Activated CD4-positive, alpha-beta T cell treated with anti-CD3 and anti-CD28 coated beads, Interleukin-2, amount 50 U/mL, for 1 hour (primary cell): ENCODE data around the gene VAMP2.
A peak's percentile ranks its signal among the peaks of the same experiment; 100 is the strongest.
"Not testable (repeated sequence)": the region's sequence is repeated elsewhere in the genome, so short reads cannot be mapped to it uniquely, and the experiment has no call there.

Experiments used
- DNase-seq: peaks from one replicate; pipeline ENCODE4 v3.0.0-alpha.2; 2020

VAMP2 gene

DNA sequence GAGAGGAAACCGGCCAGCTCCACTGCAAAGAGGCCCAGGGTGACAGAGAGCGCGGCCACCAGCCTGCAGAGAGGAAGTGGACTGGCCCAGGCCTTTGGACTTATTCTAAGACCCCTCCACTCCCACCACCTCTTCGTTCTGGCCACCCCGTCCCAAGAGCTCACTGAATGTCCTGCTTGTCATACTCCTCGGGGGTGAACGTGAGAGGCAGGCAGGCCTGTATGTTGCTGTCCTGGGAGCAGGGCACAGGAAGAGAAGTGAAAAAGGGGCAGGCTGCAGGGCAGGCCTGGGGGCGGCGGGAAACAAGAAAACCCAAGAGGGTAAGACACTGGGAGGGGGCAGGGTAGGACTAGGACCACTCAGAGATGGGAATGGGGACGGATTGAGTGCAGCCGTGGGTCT is 13.0 kb upstream of the VAMP2 start:
- DNase-seq, result no peak

DNA sequence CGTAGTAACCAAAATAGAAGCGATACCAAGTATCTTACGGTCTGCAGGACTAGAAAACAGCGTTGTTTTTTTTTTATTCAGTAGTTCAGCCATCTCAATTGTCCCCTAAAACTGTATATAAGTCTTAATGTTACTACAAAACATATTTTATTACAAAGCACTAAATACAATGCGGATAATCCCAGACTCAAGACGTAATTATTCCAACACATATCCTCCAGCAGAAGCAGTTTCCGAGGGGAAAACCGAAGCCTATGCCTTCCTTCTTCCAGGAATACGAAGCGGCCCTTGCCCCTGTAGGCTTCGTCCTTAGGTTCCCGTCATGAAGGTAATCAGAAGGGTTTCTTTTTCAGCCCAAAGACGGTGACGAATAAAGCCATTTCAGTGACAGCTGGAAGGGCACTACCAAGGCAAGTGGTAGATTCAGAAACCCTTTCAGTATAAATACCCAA is 11.1 kb upstream of the VAMP2 start:
- DNase-seq, result no peak

DNA sequence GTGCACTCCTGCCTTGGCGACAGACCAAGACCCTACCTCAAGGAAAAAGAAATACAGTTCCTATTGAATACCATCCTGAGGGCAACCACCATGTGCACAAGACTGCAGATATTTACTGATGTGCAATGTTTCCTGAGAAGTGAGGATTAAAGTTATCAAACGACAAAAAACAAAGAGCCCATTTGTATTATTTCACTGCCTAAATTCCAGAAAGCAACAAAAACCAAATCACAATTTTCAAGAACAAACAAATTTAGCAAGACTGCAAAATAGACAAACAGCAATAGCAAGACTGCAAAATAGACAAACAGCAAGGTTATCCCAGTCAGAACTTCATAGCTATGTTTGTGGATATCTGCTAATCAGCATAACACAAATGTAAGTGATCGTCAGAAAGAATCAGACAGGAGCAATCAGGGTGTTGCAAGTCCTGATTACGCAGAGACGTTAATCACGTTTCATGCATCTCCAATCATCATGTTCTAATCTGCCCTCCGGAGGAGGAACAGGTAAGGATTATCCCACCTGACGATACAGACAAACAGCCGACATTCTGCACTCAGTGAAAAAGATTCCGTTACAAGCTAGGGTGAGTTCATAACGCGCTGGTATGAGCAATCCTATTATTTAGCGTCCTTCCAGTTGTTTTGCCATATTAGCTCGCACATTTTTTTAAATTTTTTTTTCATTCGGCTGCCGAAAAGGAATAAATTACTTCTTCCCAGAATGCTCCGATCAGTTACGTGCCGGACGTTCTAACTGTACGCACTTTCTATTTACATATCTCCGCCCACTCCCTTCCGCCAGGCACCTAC is 10.5 kb upstream of the VAMP2 start:
- peak; percentile 65 for DNase-seq

DNA sequence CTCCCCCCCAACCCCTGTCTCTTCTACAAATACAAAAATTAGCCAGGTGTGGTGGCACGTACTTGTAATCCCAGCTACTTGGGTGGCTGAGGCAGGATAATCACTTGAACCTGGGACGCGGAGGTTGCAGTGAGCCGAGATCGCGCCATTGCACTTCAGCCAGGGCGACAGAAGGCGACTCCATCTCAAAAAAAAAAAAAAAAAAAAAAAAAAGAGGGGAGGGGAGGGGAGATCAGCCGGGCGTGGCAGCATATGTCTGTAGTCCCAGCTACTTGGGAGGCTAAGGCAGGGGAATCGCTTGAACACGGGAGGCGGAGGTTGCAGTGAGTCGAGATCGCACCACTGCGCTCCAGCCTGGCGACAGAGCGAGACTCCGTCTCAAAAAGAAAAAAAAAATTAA is 7.4 kb upstream of the VAMP2 start:
- not testable (repeated sequence) for DNase-seq

DNA sequence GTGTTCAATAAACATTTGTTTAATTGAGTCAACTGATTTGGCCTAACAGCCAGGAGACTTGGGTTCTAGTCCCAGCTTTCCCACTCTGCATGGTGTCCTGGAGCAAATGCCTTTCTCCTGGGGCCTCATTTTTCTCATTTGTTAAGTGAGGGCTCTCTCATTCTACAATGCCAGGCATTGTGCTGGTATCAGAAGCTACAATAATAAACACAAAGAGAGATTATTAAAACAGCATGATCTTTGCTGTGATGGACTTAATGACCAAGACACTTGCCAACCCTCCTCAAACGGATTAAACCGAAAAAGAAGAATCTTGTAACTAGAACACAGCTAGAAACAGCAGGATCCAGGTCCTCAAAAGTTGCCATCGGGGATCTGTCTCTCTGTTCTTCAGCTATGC is 4.8 kb upstream of the VAMP2 start:
- no peak for DNase-seq

DNA sequence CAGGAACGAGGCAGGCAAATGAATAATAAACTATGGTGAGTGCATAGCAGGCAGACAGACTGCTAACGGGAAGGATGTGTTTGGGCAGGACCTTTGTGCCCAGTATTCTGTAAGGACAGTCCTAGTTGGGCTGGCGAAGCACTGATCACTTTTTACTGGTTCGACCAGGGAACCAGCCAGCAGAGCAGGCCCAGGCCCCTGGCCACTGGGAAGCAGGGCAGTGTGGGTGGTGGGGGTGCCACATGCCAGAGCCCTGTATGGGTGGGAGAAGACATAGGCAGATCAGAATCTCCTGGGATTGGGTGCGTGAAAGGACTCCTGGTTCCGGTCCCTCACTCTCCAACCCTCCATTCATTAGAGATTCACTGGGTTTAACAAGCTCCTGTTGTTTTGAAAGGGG is 4.0 kb upstream of the VAMP2 start:
- no peak for DNase-seq

DNA sequence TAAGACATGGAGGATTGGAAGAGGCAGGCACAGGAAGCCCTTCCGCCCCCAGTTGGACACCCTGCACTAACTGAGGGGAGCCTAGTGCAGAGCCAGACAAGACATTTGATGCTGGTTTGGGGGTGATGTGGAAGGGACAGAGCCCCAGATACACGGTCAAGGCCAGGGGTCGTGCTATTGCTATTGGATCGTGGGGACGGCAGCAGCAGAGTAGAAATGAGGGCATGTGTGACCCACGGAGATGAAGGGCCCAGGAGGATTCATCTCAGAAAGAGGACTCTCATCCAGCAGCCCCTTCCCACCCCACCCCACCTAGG is 2.0 kb upstream of the VAMP2 start:
- no peak for DNase-seq

DNA sequence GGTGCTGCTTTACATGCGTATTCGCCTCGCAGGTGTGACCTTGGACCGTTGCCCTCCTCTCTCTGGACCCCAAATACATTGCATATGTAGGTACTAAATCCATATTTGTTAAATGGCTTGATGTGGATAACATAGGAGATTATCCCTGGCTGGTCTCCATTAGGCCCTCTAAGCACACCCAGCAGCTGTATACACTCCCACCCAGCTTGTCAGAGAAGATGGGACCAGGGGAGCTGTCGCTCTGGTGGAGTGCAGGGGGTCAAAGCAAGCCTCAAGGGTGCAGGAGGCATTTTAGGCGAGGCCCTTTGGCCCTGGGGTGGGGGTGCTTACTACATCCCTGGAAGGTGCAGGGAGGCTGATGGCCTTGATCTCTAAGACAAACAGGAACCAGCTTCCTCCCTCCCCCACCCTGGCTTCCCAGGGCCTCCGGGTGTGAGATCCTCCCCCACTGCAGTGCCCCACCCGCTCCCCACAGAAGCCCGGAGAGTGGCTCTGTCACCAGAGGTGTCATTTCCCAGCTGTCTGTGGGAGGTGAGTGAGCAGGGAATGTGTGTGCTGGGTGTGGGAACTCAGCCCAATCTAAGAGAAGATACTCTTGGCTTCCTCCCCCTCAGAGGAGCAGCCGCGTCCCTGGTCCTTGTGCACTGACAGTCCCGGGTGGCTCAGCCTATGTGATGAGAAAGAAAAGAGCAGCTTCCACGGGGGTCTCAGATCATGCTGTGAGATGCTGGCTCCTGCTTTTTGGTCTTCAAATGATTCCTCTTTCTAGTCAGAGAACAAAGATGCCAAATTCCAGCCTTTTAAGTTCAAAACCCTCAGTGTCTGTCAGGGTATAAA is 1.4 kb upstream of the VAMP2 start:
- peak; percentile 58 for DNase-seq

DNA sequence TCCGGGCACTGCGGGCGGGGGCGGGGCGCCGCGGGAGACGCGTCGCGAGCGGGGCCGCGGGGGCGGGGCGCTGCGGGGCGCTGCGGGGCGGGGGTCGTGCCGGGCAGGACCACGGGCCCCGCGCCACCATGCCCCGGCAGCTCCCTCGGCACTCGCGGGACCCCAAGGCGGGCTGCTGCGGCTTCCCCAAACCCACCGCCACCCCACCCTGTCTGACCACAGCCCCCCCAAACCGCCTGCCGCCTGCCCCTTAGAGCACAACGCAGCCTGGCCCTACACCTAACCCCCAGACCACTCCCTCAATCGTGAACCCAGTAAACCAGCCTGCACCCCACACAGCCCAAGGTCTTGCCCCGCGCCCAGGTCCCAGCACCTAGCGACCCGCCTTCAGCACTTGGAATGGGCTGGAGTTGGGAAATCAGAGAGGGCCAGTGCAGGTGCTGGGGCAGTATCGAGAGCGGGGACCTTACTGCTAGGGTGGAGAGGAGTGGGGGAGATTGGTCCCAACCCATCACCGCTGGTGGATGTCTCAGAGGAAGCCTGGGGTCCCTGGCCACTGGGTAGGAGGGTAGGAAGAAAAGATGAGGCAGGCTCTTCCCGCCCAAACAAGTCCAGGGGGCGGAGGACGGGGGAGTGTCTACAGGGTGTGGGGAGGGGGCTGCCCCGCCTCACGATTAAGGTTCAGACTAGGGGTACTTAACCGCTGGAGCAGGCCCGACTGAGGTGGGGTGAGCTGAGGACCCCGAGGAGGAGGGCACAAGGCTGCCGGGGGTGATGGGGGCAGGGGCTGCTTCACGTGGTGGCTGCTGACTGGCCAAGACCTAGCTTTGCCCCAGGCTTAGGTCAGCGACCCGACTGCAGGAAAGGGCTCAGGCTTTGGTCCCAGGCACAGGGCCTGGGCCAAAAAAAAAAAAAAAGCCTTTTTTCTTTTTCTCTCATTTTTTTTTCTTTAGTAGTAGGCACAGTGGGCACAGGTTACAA is 539 bp upstream of the VAMP2 start:
- DNase-seq, result no peak

DNA sequence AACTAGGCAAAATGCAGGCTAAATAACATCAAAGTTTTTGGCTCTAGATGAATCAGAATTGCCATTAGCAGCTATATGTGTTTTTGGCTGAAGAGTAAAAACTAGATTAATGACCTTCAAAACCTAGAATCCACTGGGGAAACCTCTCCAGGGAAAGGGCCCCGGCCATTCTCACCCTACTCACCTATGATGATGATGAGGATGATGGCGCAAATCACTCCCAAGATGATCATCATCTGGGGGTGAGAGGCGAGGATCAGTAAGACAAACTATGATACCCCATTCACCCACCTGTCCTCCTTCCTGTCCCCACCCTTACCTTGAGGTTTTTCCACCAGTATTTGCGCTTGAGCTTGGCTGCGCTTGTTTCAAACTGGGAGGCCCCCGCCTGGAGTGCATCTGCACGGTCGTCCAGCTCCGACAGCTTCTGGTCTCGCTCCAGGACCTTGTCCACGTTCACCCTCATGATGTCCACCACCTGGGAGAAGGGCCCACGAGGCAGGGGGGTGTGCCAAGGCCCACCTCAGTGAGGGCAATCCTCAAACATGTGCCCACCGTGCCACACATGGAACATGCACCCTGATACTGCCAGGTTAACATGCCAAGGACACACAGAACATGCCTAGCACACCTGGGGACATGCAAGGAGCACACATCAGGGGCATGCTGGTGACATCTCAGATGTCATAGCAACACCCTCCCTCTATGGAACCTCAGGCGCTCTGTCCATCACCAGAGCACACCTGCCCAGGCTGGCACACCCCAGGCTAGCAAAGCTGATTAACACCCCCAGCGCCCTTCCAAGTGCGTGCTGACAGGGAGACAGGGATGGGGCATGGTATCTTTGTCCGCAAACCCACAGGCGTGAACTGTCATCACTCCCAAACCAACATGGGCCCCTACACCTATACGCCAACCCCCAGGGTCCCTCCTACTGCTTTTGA is 1.2 kb downstream of the VAMP2 start:
- DNase-seq, result no peak

DNA sequence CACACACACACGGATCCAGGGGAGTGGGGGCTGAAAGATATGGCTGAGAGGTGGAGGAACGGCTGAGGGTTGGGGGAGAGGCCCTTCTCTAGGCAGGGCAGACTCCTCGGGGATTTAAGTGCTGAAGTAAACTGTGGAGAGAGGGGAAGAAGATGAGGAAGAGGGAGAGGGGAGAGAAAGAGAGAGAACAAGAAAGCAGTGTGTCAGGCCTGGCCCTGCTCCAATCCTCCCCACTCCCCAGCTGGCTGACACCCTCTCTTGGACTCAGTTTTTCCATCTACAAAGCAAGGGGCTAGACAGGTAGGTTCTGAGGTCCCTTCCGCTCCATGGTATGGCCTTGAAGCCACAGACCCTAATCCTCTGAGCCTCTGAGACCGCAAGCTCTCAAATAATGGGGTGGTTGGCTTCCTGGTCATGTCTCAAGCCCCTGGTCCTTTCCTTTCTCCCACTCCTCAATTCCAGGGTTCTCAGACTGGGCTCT is 2.0 kb downstream of the VAMP2 start:
- no peak for DNase-seq

DNA sequence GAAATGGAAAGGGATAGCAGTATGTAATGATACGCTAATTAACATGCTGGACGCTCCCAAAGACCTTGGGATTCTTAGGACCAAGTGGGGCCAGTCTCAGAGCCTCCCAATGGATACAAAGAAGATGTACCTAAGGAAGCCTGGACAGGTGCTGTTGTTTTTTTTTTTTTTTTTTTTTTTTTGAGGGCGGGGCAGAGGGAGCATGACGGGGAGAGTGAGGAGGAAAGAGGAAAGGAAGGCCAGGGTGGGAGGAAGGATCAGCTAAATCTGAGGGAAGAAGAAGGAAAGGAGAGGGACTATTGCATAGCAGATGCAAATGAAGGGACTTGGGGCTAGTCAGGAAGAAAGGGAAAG is 2.5 kb downstream of the VAMP2 start:
- DNase-seq, result no peak

DNA sequence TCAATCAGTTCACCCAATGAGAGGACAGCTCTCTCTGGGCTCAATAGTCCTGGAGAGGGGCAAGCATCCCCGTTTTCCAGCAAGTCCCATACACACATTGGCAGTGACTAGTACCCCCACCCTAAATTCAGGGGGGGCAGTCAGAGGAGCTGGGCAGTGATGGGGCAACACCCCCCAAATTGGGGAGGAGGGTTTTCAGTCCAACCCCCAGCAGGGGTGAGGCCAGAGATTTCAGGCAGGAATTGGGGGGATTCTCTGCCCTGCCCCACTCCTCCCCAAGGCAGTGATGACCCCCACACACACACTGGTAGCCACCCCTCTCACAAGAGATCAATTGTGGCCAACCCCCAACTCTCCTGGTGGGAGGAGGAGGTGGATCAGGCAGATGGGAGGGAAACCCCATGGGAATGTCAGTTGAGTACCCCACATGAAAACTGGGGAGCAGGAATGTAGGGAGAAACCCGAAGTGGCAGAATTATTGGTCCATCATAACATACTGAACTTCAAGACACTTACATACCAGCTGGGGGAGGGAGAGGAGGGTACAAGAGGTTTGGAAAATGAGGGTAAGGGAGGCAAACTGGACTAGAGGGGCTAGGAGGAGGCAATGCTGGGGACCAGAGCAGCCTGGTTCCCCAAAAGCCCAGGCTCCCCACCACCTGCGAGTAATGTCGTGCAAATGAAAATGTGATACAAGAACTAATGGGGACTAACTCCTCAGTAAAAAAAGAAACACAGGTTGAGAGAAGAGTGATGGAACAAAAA is 3.1 kb downstream of the VAMP2 start:
- no peak for DNase-seq

DNA sequence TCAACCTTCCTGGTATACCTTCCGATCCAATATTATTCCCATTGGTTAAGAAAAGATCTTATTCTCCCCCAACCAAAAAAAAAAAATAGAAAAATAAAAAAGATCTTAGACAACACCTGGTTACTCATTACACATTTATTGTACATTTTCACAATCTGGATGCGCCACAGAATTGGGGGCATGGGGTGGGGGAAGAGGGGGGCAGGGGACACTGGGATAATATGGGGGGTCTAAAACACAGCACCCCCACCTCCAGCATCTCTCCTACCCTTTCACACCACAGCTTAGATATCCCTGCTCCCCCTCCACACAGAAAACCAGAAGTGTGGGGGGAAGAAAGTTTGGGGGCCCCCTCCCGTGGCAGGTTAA is 3.7 kb downstream of the VAMP2 start:
- no peak for DNase-seq

DNA sequence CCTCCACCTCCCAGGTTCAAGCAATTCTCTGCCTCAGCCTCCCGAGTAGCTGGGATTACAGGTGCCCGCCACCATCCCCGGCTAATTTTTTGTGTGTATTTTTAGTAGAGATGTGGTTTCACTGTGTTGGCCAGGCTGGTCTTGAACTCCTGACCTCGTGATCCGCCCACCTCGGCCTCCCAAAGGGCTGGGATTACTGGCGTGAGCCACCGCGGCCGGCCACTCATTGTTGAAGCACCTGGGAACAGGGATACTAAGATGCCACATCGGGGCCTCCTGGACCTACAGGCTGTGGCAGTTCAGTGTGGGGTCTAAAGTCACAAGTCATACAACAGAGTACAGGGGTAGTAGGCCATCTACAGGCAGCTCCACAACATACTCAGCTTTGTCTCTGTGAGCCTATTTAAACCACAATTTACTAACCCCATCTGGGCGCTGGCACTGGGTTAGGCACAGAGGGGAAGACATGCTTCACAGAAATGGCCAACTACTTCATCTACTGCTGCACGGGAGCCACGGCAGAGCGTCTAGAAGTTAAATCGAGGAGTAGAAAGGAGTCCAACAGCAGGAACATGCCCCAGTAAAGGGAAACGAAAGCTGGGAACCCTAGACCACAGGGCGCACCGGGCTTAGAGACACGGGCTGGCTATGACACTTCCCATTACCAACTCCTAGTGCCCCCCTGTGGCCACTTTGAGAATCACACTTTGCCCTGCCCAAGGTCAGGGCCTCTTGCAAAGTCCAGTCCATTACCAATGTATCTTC is 4.3 kb downstream of the VAMP2 start:
- DNase-seq, result peak; percentile 84

DNA sequence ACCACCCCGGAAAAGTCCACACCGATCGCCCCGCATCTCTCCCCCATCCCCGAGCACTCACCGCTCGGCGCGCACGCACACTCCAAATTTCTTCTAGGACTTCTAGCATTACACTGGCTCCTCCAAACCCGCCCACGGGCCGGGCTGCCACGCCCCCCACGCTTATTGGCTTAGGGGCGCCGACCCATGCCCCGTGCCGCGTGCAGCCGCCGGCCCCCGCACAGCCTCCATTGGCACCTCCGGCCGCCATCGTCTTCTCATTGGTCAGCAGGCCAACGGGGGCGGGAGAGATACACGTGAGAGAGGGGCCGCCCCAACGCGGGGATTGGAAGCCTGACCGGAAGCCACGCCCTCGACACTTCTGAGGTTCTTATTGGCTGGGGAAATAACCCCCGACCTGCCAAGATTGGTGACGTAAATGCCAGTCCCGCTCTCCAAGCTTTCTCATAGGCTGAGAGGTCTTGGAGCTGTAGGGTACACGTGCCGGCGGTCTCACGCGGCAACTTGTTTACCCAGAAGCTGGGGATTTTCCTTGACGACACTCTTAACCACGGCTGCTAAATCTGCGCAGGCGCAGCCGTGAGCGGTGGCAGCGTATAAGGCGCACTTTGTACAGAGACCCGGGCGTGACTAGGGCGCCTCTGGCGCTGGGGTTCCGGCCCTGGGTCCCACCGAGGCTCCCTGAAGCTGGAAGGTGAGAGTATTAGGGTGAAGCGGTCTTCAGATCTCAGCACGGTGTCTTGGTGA is 6.3 kb downstream of the VAMP2 start:
- peak; percentile 100 for DNase-seq

DNA sequence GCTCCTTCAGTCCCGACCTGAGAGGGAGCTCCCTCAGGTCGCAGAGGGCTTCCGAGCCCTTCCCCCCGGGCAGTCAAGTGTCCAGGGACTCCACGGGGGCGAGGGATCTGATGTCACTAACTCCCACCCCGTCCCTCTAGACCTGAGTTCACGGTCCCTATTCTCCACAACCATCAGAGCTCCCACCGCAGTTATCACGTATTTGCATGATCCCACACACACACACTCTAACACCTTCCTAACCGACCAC is 6.8 kb downstream of the VAMP2 start:
- no peak for DNase-seq

DNA sequence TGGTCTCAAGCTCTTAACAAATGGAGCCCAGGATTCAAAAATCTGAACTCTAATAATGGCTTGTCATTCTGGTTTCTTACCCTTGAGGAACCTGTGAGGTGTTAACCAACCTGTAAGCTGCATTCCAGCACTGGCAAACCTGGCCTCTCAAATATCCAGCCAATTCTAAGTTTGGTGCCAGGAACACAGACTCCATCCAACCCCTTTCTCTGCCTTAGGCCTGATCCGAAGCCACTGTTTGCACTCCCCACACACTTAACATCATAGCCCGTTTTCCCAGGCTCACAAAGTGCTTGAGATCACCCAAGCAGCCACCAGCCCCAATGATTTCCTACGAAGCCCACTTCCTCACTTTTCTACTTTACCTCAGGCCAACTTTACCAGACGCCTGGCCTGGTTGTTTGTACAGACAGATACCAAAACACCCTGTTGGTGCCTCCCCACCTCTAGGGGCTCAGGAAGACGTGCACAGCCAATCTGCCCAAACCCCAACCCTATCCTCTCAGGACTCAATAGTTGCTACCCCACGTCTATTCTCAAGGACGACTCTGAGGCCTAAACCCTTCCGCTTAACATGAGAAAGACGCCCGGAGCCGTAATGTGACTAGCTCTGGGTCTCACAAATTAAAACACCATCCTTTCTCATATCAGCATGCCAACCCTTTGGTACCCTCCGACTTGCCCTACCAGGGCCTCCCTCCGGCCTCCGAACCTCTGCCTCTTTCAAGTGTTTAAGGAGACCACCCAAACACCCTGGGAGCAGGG is 7.3 kb downstream of the VAMP2 start:
- no peak for DNase-seq

DNA sequence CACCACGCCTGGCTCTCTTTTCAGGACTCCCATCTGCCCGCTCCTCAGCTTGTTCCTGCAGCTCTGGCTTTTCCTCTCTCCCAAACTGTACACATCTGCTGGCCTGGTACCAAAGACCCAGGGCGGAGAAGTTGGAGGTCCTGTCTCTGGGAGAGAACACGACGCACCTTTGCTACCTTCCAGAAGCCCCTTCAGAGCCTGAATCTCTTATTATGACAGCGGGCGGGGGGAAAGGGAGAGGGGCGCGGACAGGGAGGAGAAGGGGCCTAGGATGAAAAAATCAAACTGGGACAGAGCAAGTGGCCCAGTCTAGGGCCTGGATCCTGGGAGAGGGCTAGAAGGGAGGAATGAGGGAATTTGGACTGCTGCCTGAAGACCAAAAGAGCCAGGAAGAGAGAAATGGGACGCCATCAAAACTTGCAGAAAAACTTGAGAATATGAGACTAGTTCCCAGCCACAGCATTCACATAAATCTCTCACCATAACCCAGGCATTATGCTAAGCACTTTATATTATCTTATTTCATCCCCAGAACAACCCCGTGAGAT is 8.1 kb downstream of the VAMP2 start:
- no peak for DNase-seq
